ENCODE data around the gene ZNF813. TPM values are rescaled to one million over a fixed set of nuclear protein-coding genes. Genes with fewer than 3 reads are reported as not detected.

ZNF813 gene
- total and polyA plus RNA-seq, 2 experiments from 2014 or later: 6.4 to 29.3 TPM

DNA sequence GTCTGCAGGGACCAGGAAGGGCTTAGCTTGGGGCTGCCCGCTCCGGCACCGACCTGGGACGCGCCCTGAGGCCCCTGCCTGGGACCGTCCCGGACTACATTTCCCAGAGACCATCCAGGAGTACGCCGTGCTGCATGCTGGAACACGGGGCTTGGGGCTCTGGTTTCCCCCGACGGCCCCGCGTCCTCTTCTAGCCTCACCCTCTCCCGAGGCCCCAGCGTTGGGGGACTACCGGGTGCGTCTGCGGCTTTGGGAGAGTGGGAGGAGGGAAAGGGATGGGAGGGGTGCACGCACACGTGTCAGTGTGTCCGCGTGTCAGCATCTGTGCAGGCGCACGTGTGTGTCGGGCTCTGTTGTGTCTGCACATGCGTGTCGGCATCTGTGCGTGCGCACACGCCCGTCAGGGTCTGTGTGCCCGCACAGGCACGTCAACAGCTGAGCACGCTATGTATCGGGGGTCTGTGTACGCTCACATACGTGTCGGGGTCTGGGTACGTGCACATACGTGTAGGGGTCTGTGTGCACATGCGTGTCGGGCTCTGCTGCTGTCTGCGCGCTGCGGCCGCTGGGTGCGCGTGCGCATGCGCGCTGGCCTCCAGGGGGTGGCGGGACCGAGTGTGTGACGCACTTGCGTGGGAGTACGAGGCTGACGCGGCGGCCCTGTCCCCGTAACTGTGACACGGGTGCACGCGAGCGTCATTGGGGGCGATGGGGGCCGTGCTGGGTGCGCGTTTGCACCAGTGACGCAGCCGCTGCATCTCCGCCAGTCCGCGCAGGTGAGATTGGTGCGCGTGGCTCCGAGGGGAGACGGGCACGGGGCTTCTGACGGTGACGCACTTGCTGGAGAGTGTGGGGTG, 70.2 kb downstream of the ZNF813 start, which contains the start of gene ZNF331 (continued):
- TF ChIP-seq, protein P1, sequence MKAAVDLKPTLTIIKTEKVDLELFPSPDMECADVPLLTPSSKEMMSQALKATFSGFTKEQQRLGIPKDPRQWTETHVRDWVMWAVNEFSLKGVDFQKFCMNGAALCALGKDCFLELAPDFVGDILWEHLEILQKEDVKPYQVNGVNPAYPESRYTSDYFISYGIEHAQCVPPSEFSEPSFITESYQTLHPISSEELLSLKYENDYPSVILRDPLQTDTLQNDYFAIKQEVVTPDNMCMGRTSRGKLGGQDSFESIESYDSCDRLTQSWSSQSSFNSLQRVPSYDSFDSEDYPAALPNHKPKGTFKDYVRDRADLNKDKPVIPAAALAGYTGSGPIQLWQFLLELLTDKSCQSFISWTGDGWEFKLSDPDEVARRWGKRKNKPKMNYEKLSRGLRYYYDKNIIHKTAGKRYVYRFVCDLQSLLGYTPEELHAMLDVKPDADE (IDR thresholded peaks at IDR 0.05): peak; percentile 72
- no peak for TF ChIP-seq ZNF114 (CRISPR knock-in tag; IDR thresholded peaks at IDR 0.05)

DNA sequence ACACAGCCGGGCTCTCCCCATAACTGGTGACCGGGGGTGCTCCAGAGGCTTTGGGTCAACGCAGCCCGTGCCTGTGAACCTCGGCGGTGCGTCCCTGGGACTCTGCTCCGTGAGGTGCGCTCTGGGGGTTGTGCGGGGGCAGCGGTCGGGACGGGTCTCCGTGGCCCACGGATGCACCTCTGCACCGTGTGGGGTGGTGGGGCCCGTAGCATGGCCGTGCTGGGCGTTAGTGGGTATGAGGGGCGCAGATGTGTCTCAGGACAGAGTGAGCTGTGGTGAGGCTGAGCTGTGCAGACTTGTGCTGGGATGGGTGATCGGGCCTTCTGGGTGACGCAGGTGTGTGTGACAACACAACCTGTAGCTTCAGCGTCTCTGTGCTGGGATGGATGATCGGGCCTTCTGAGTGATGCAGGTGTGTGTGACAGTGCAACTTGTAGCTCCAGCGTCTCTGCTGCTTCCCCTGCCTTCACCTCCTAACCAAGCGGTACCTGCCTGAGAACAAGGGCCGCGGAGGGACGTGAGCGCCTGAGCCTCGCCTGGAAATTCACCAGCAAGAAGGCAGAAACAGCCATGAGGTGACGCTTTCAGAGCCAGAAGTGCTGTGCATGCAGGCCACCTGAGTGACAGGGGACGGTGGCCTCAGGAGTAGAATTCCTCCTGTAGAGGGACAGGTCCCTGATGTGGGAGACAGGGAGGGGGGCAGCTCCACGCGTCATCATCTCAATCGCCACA, 71.0 kb downstream of the ZNF813 start:
- H3F3A ChIP-seq (replicated peaks; ENCODE audit: low read depth): peaks cover 21% of the 10 kb centered on the region
- H3K36me3 Mint-ChIP-seq (ENCODE audit: low read depth): peaks cover 42% of the 10 kb centered on the region
- H2AFZ ChIP-seq: no peak overlapping the region
- no peaks in the 10 kb centered on the region for H3K9me2 ChIP-seq (ENCODE audit: insufficient read depth)
- H3K4me2 ChIP-seq: peak overlapping the region; percentile 83
- H4K20me1 ChIP-seq (replicated peaks; ENCODE audit: insufficient read depth): peaks cover 8% of the 10 kb centered on the region; the same call in 1 of the 2 replicates
- H3K4me3 Mint-ChIP-seq: peak overlapping the region; percentile 89
- no peaks in the 10 kb centered on the region; the same call in 2 of the 3 replicates for H3K4me1 Mint-ChIP-seq
- H3K79me2 ChIP-seq (replicated peaks; ENCODE audit: insufficient read depth): peaks cover 4% of the 10 kb centered on the region; the same call in 1 of the 2 replicates
- peaks cover 15% of the 10 kb centered on the region for H3K27me3 Mint-ChIP-seq (ENCODE audit: insufficient read depth, low read depth, poor library complexity)
- H3K36me3 ChIP-seq (ENCODE audit: insufficient read depth): peaks cover 7% of the 10 kb centered on the region; the same call in 1 of the 2 replicates
- H3K4me1 ChIP-seq (ENCODE audit: insufficient read depth): no peaks in the 10 kb centered on the region
- DNase-seq (ENCODE audit: low spot score): peak; percentile 11
- peak; percentile 20 for ATAC-seq
- H3K27ac Mint-ChIP-seq: peak overlapping the region; percentile 95; the same call in 1 of the 2 replicates
- peak overlapping the region; percentile 71 for H3K4me3 ChIP-seq
- H3K27me3 ChIP-seq (ENCODE audit: insufficient read depth): no peaks in the 10 kb centered on the region
- no peaks in the 10 kb centered on the region; the same call in 2 of the 3 replicates for H3K9me3 Mint-ChIP-seq
- H3K27ac ChIP-seq (ENCODE audit: low read depth): no peak overlapping the region
- TF ChIP-seq, protein P1 (IDR thresholded peaks at IDR 0.05): no peak
- TF ChIP-seq STAT1 (IDR thresholded peaks at IDR 0.05; ENCODE audit: unreplicated experiment): no peak
- TF ChIP-seq, protein P2, sequence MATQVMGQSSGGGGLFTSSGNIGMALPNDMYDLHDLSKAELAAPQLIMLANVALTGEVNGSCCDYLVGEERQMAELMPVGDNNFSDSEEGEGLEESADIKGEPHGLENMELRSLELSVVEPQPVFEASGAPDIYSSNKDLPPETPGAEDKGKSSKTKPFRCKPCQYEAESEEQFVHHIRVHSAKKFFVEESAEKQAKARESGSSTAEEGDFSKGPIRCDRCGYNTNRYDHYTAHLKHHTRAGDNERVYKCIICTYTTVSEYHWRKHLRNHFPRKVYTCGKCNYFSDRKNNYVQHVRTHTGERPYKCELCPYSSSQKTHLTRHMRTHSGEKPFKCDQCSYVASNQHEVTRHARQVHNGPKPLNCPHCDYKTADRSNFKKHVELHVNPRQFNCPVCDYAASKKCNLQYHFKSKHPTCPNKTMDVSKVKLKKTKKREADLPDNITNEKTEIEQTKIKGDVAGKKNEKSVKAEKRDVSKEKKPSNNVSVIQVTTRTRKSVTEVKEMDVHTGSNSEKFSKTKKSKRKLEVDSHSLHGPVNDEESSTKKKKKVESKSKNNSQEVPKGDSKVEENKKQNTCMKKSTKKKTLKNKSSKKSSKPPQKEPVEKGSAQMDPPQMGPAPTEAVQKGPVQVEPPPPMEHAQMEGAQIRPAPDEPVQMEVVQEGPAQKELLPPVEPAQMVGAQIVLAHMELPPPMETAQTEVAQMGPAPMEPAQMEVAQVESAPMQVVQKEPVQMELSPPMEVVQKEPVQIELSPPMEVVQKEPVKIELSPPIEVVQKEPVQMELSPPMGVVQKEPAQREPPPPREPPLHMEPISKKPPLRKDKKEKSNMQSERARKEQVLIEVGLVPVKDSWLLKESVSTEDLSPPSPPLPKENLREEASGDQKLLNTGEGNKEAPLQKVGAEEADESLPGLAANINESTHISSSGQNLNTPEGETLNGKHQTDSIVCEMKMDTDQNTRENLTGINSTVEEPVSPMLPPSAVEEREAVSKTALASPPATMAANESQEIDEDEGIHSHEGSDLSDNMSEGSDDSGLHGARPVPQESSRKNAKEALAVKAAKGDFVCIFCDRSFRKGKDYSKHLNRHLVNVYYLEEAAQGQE (IDR thresholded peaks at IDR 0.05; ENCODE audit: unreplicated experiment): no peak
- no peak for TF ChIP-seq EZH2phosphoT487 (IDR thresholded peaks at IDR 0.05; ENCODE audit: unreplicated experiment)
- TF ChIP-seq, protein P3, sequence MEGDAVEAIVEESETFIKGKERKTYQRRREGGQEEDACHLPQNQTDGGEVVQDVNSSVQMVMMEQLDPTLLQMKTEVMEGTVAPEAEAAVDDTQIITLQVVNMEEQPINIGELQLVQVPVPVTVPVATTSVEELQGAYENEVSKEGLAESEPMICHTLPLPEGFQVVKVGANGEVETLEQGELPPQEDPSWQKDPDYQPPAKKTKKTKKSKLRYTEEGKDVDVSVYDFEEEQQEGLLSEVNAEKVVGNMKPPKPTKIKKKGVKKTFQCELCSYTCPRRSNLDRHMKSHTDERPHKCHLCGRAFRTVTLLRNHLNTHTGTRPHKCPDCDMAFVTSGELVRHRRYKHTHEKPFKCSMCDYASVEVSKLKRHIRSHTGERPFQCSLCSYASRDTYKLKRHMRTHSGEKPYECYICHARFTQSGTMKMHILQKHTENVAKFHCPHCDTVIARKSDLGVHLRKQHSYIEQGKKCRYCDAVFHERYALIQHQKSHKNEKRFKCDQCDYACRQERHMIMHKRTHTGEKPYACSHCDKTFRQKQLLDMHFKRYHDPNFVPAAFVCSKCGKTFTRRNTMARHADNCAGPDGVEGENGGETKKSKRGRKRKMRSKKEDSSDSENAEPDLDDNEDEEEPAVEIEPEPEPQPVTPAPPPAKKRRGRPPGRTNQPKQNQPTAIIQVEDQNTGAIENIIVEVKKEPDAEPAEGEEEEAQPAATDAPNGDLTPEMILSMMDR (conservative IDR thresholded peaks at IDR 0.05; ENCODE audit: low read depth in 2 of 2): no peak
- no peak for TF ChIP-seq POLR2AphosphoS5 (IDR thresholded peaks at IDR 0.05; ENCODE audit: low read depth)
- no peak for TF ChIP-seq JUNB (IDR thresholded peaks at IDR 0.05; ENCODE audit: unreplicated experiment)
- no peak for TF ChIP-seq ZNF114 (CRISPR knock-in tag; IDR thresholded peaks at IDR 0.05)

Measured in GM23338 (cell line).